ENCODE measurements around the gene PLEKHG5. TPM values are rescaled to one million over a fixed set of nuclear protein-coding genes. Genes with fewer than 3 reads are reported as not detected.

Gene PLEKHG5
- total RNA-seq, 1 donor from 2014 or later = 9.5 TPM

- ATAC-seq = peak in 1 of 2 donors; percentile 5
- H3K27ac ChIP-seq = no peak overlapping the region
- no peak for TF ChIP-seq CTCF (IDR thresholded peaks at IDR 0.05)
- no peak for DNase-seq
- no peaks in the 10 kb centered on the region for H3K9me3 ChIP-seq
- no peak overlapping the region for H3K4me3 ChIP-seq
- H3K4me1 ChIP-seq = no peaks in the 10 kb centered on the region
- H3K36me3 ChIP-seq = peaks cover 13% of the 10 kb centered on the region
- intact Hi-C loops (cut with DNase I) = no loop called here
- peaks cover 21% of the 10 kb centered on the region for H3K27me3 ChIP-seq (ENCODE audit: low read depth)
Observed at GRCh38 chr1:6464514-6464836, 27.0 kb downstream of the PLEKHG5 start.

DNA sequence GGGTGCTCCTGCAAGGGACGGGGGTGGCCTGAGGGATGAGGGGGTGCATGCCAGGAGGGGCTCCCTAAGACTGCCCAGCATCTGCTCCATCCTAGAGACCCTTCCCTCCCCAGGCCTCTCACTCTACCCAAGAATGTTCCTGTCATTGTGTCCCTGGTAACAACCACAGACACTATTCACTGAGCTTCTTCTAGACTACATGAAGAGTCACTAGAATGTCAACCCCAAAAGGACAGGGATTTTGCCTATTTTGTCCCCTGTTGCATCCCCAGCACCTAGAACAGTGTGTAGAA is 28.4 kb downstream of the PLEKHG5 start:
- Histone ChIP-seq H3K27ac (no peak overlapping the region), H3K27me3 (ENCODE audit: low read depth) (peaks cover 21% of the 10 kb centered on the region), H3K4me3 (no peak overlapping the region), H3K9me3 (no peaks in the 10 kb centered on the region), H3K4me1 (no peaks in the 10 kb centered on the region), H3K36me3 (peaks cover 9% of the 10 kb centered on the region)
- DNase-seq = no peak
- TF ChIP-seq CTCF (IDR thresholded peaks at IDR 0.05) = no peak
- no peak for ATAC-seq
- intact Hi-C loops (cut with DNase I) = no loop called here

GRCh38 chr1:6462412-6463119 is 28.9 kb downstream of the PLEKHG5 start:
- intact Hi-C loops (cut with DNase I) = no loop called here
- TF ChIP-seq CTCF (IDR thresholded peaks at IDR 0.05) = no peak

GRCh38 chr1:6461538-6462411 is 29.7 kb downstream of the PLEKHG5 start:
- ATAC-seq (no peak), DNase-seq (no peak)
- Histone ChIP-seq H3K4me3 (peak overlapping the region; percentile 45), H3K9me3 (no peaks in the 10 kb centered on the region), H3K4me1 (no peaks in the 10 kb centered on the region), H3K36me3 (peaks cover 9% of the 10 kb centered on the region), H3K27ac (no peak overlapping the region), H3K27me3 (ENCODE audit: low read depth) (peaks cover 24% of the 10 kb centered on the region)
- TF ChIP-seq CTCF (IDR thresholded peaks at IDR 0.05) = no peak
- intact Hi-C loops (cut with DNase I) = no loop called here

More at GRCh38 chr1:6462412-6463119, 28.9 kb downstream of the PLEKHG5 start:
- DNase-seq (no peak), ATAC-seq (no peak)
- H3K27me3 ChIP-seq (ENCODE audit: low read depth) = peaks cover 21% of the 10 kb centered on the region
- H3K36me3 ChIP-seq = peaks cover 9% of the 10 kb centered on the region
- H3K4me1 ChIP-seq = no peaks in the 10 kb centered on the region
- H3K27ac ChIP-seq = no peak overlapping the region
- no peaks in the 10 kb centered on the region for H3K9me3 ChIP-seq
- H3K4me3 ChIP-seq = no peak overlapping the region

DNA sequence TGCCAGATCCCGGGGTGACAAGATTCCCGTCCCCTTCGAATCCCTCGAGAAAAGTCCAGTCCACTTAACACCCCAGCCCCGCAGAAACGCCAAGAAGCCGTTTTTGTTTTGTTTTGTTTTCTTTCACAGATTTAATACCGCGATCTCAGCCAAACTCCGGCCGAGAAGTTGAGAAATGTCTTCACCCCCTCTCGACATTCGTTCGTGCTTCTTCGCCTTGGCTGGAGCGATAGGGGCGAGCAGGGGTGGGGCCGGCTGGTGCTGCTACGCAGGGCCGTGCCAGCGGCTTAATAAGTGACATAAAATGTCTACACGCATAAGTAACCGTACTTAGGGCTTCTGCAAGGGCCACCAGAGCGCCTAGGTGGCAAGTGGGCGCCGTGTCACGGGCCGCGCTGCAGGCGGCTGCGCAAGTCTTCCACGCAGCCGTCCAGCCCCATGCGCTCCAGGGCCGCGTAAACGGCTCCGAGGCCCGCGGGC is 30.4 kb downstream of the PLEKHG5 start:
- H3K9me3 ChIP-seq = no peaks in the 10 kb centered on the region
- intact Hi-C loops (cut with DNase I) = no loop called here
- H3K27ac ChIP-seq = peak overlapping the region; percentile 67

More for the DNA sequence above, 30.4 kb downstream of the PLEKHG5 start:
- no peak for DNase-seq
- no peak for TF ChIP-seq CTCF (IDR thresholded peaks at IDR 0.05)
- no peak for ATAC-seq
- Histone ChIP-seq H3K4me1 (no peaks in the 10 kb centered on the region), H3K27me3 (ENCODE audit: low read depth) (peaks cover 28% of the 10 kb centered on the region), H3K4me3 (peak overlapping the region; percentile 45), H3K36me3 (peaks cover 9% of the 10 kb centered on the region)
